Neuronal stem cell (in vitro differentiated cells): Measurements from ENCODE around the gene JDP2.

Experiments used
- DNase-seq: peaks from one replicate; pipeline ENCODE4 v3.0.0-alpha.2; 2013; ENCODE audit warnings: low spot score
- H2AFZ ChIP-seq: one replicate; pipeline ENCODE4 v1.6.1; 2013; ENCODE audit warnings: mild to moderate bottlenecking, low read length, inconsistent platforms
- H2AK5ac ChIP-seq: 2 replicates; pipeline ENCODE4 v1.6.1; 2013; ENCODE audit warnings: low read depth, mild to moderate bottlenecking, inconsistent platforms, low read length, moderate library complexity, mixed read lengths
- H2BK120ac ChIP-seq: 2 replicates; pipeline ENCODE4 v1.6.1; 2013; ENCODE audit warnings: low read depth, mild to moderate bottlenecking, inconsistent platforms, low read length, moderate library complexity, mixed read lengths
- H2BK12ac ChIP-seq: one replicate; pipeline ENCODE4 v1.6.1; 2013; ENCODE audit warnings: low read length, inconsistent platforms
- H2BK15ac ChIP-seq: 2 replicates; pipeline ENCODE4 v1.6.1; 2013; ENCODE audit warnings: mild to moderate bottlenecking, low read length, inconsistent platforms, mixed read lengths
- H2BK5ac ChIP-seq: one replicate; pipeline ENCODE4 v1.6.1; 2013; ENCODE audit warnings: inconsistent platforms, mild to moderate bottlenecking, low read length, moderate library complexity
- H3K14ac ChIP-seq: one replicate; pipeline ENCODE4 v1.6.1; 2013; ENCODE audit warnings: low read length, inconsistent platforms
- H3K18ac ChIP-seq: 2 replicates; pipeline ENCODE4 v1.6.1; 2013; ENCODE audit warnings: low read length, inconsistent platforms
- H3K23ac ChIP-seq: 2 replicates; pipeline ENCODE4 v1.6.1; 2013; ENCODE audit warnings: low read depth, mild to moderate bottlenecking, mixed read lengths, low read length, inconsistent platforms; ENCODE audit not compliant: poor library complexity
- H3K27ac ChIP-seq: replicated peaks from 3 replicates; pipeline ENCODE4 v1.5.1; 2013; ENCODE audit warnings: low read length, inconsistent platforms
- H3K27me3 ChIP-seq, 3 experiments: 2 replicates each; pipeline ENCODE4 v1.6.1; 2013; ENCODE audit warnings: low read length in 3 of 3, mild to moderate bottlenecking in 2 of 3, inconsistent platforms in 1 of 3, low read depth in 1 of 3, mixed read lengths in 1 of 3, moderate library complexity in 1 of 3; ENCODE audit not compliant: control insufficient read depth in 3 of 3, insufficient read depth in 3 of 3
- H3K36me3 ChIP-seq, 2 donors: replicated peaks in 1 of 2; 2 replicates each; pipeline ENCODE4 v1.6.1; 2013; ENCODE audit warnings: low read length in 2 of 2; ENCODE audit not compliant: control insufficient read depth in 2 of 2, insufficient read depth in 2 of 2
- H3K4ac ChIP-seq: 2 replicates; pipeline ENCODE4 v1.6.1; 2013; ENCODE audit warnings: inconsistent platforms, mild to moderate bottlenecking, low read length, moderate library complexity
- H3K4me1 ChIP-seq, 2 donors: 1 replicate in 1 of 2; 2 replicates in 1 of 2; pipeline ENCODE4 v1.6.1; 2013; ENCODE audit warnings: low read length in 2 of 2, low read depth in 1 of 2; ENCODE audit not compliant: control insufficient read depth in 2 of 2, insufficient read depth in 1 of 2
- H3K4me2 ChIP-seq: one replicate; pipeline ENCODE4 v1.6.1; 2013; ENCODE audit warnings: mild to moderate bottlenecking, low read length, inconsistent platforms; ENCODE audit not compliant: insufficient read depth, poor library complexity, severe bottlenecking
- H3K4me3 ChIP-seq, 2 donors: 2 replicates each; pipeline ENCODE4 v1.5.1; 2013; ENCODE audit warnings: low read length in 2 of 2, mild to moderate bottlenecking in 2 of 2, inconsistent platforms in 1 of 2, moderate library complexity in 1 of 2
- H3K79me1 ChIP-seq: one replicate; pipeline ENCODE4 v1.6.1; 2013; ENCODE audit warnings: low read depth, mild to moderate bottlenecking, inconsistent platforms, low read length, moderate library complexity
- H3K9ac ChIP-seq: one replicate; pipeline ENCODE4 v1.6.1; 2013; ENCODE audit warnings: mild to moderate bottlenecking, low read depth, low read length, inconsistent platforms; ENCODE audit not compliant: poor library complexity
- H3K9me3 ChIP-seq, 2 donors: replicated peaks in 1 of 2; 2 replicates each; pipeline versions ENCODE3 to v1.6.1; 2013; ENCODE audit warnings: low read length in 2 of 2, mild to moderate bottlenecking in 2 of 2, inconsistent platforms in 1 of 2, low read depth in 1 of 2, mixed read lengths in 1 of 2, moderate library complexity in 1 of 2; ENCODE audit not compliant: control insufficient read depth in 2 of 2, insufficient read depth in 1 of 2
- H4K8ac ChIP-seq: one replicate; pipeline ENCODE4 v1.6.1; 2013; ENCODE audit warnings: low read depth, mild to moderate bottlenecking, inconsistent platforms, low read length, moderate library complexity
- H4K91ac ChIP-seq: one replicate; pipeline ENCODE4 v1.6.1; 2013; ENCODE audit warnings: low read length, low read depth, mild to moderate bottlenecking, inconsistent platforms; ENCODE audit not compliant: poor library complexity
- WGBS, 2 donors: extraction: QIAGEN DNeasy Blood & Tissue Kit; methylation state at CpG; one replicate each; pipeline ENCODE4 v1.1.7; 2013; ENCODE audit warnings: missing lambda C conversion rate in 2 of 2, mixed read lengths in 1 of 2; ENCODE audit not compliant: insufficient read length in 2 of 2, insufficient replicate concordance in 1 of 2; ENCODE audit errors: extremely low coverage in 2 of 2; 5-methylcytosine and 5-hydroxymethylcytosine counted together

JDP2 gene

DNA sequence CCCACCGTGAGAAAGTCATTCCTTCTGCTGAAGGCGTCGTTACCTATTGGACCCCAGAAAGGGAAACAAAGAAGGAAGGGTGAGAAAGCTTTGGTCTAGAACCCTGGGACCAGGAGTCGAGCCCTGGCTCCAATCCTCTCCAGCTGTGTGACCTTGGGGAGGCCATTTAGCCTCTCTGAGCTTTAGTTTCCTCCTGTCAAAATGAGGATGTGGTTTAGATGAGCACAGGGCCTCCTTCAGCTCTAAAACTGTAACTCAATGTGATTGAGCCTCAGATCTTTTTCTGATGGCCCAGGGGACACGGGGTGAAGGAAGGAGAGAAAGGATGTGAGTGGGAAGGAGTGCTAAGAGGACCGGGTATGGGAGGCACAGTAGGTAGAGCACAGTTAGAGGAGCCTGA, 7.7 kb downstream of the JDP2 start:
- WGBS, 2 donors, result no CpG with 5 or more reads among the region's 6 CpGs
- H3K27me3 ChIP-seq, result peaks cover 0 to 3% (median 0%) of the 10 kb centered on the region in 3 experiments
- no peak overlapping the region for H3K27ac ChIP-seq
- H4K91ac ChIP-seq, result no peak overlapping the region
- no peaks in the 10 kb centered on the region for H3K79me1 ChIP-seq
- no peak overlapping the region for H2BK120ac ChIP-seq
- no peak overlapping the region for H3K9ac ChIP-seq
- H2AFZ ChIP-seq, result no peak overlapping the region
- H2BK15ac ChIP-seq, result no peak overlapping the region
- H2BK12ac ChIP-seq, result no peak overlapping the region
- no peak overlapping the region for H3K18ac ChIP-seq
- H3K4me1 ChIP-seq, result peaks cover 0 to 2% of the 10 kb centered on the region in 2 donors
- H3K9me3 ChIP-seq, result no peaks in the 10 kb centered on the region
- peaks cover 0 to 3% of the 10 kb centered on the region in 2 donors for H3K36me3 ChIP-seq
- no peak overlapping the region for H3K14ac ChIP-seq
- no peak overlapping the region for H3K4me3 ChIP-seq
- H3K4me2 ChIP-seq, result no peak overlapping the region
- no peak overlapping the region for H3K23ac ChIP-seq
- H3K4ac ChIP-seq, result no peak overlapping the region
- DNase-seq, result no peak
- no peak overlapping the region for H4K8ac ChIP-seq
- H2BK5ac ChIP-seq, result no peak overlapping the region
- H2AK5ac ChIP-seq, result no peak overlapping the region

GRCh38 chr14:75437201-75438143, 9.7 kb downstream of the JDP2 start:
- Histone ChIP-seq H3K36me3 (peaks cover 0 to 8% of the 10 kb centered on the region in 2 donors), H2BK12ac (no peak overlapping the region), H3K18ac (no peak overlapping the region), H2BK120ac (no peak overlapping the region), H3K23ac (no peak overlapping the region), H2AFZ (no peak overlapping the region), H3K79me1 (no peaks in the 10 kb centered on the region), H3K14ac (peak overlapping the region; percentile 15), H2BK5ac (no peak overlapping the region), H4K91ac (no peak overlapping the region), H2BK15ac (no peak overlapping the region), H3K4ac (no peak overlapping the region), H3K9me3 (no peaks in the 10 kb centered on the region), H3K4me1 (peaks cover 0 to 4% of the 10 kb centered on the region in 2 donors), H3K27ac (no peak overlapping the region), H3K9ac (no peak overlapping the region), H3K4me3 (no peak overlapping the region), H4K8ac (no peak overlapping the region), H3K4me2 (no peak overlapping the region), H3K27me3 (no peaks in the 10 kb centered on the region), H2AK5ac (no peak overlapping the region)
- WGBS, 2 donors, result no CpG with 5 or more reads among the region's 14 CpGs
- no peak for DNase-seq

DNA sequence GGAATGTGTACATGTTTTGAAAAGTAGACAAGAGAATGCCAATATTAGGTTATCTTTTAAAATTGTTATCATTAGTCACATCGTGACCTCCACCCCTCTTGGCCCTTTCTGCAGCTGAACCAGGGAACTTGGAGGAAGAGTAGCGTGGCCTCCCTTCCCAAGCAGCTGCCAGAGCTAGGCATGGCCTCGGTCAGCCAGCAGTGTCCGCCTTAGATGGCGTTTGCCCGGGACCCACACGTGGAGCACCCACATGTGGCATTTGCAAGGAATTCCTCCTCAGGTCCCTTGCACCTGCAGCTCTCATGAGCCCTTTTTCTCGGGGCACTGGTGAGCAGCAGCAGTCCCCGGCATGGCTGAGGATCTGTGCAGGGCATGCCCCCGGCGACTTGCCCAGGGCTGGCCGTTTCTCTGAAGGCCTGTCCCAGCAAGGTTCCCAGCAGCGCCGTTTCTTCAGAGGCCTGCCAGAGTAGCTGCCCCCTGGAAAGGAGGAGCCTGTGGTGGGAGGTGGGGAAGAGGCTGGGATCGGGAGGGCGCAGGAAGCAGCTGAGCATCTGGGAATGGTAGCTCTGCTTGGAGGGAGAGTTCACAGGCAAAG, 10.8 kb downstream of the JDP2 start:
- Histone ChIP-seq H2BK15ac (no peak overlapping the region), H2BK5ac (no peak overlapping the region), H3K23ac (no peak overlapping the region), H4K8ac (no peak overlapping the region), H3K36me3 (peaks cover 0 to 8% of the 10 kb centered on the region in 2 donors), H3K4ac (no peak overlapping the region), H3K4me1 (peaks cover 0 to 4% of the 10 kb centered on the region in 2 donors), H3K18ac (peak overlapping the region; percentile 73), H4K91ac (no peak overlapping the region), H2AK5ac (peak overlapping the region; percentile 22), H3K27me3 (no peaks in the 10 kb centered on the region), H2BK12ac (no peak overlapping the region), H3K27ac (no peak overlapping the region), H2AFZ (peak overlapping the region; percentile 23), H3K9ac (peak overlapping the region; percentile 36), H3K14ac (peak overlapping the region; percentile 39), H2BK120ac (no peak overlapping the region), H3K9me3 (no peaks in the 10 kb centered on the region), H3K79me1 (no peaks in the 10 kb centered on the region), H3K4me2 (no peak overlapping the region), H3K4me3 (no peak overlapping the region)
- DNase-seq, result no peak
- WGBS, 2 donors, result no CpG with 5 or more reads among the region's 16 CpGs

DNA sequence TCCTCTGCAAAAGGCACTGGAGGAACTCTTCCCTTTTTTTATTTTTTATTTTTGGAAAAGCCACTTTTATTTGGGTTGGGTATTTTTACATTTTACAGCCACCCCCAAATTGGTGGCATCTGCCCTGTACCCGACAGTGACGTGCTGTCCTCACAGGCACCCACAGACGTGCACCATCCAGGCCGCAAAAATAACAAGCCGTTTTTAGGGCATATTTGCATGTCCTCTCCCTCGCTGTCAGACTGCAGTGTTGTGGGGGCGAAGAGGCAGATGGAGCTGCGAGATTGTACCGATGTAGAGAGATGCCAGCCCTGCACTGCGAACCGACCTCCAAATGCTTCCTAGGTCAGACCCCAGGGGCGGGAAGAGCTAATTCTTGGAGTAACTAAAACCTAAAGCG, 12.2 kb downstream of the JDP2 start:
- no peak for DNase-seq
- no peak overlapping the region for H2BK120ac ChIP-seq
- H3K14ac ChIP-seq, result no peak overlapping the region
- H3K4ac ChIP-seq, result no peak overlapping the region
- WGBS, 2 donors, result no CpG with 5 or more reads among the region's 13 CpGs
- no peak overlapping the region for H2BK12ac ChIP-seq
- no peak overlapping the region for H3K27ac ChIP-seq
- H3K4me3 ChIP-seq, result no peak overlapping the region
- no peaks in the 10 kb centered on the region for H3K27me3 ChIP-seq
- H3K9me3 ChIP-seq, result no peaks in the 10 kb centered on the region
- H3K18ac ChIP-seq, result no peak overlapping the region
- no peaks in the 10 kb centered on the region for H3K79me1 ChIP-seq
- peak overlapping the region; percentile 51 for H3K9ac ChIP-seq
- no peak overlapping the region for H4K8ac ChIP-seq
- H3K4me1 ChIP-seq, result peaks cover 0 to 4% of the 10 kb centered on the region in 2 donors
- H3K23ac ChIP-seq, result no peak overlapping the region
- no peak overlapping the region for H4K91ac ChIP-seq
- H2BK5ac ChIP-seq, result no peak overlapping the region
- H2AFZ ChIP-seq, result no peak overlapping the region
- no peak overlapping the region for H2BK15ac ChIP-seq
- H3K4me2 ChIP-seq, result no peak overlapping the region
- H2AK5ac ChIP-seq, result no peak overlapping the region
- peaks cover 0 to 8% of the 10 kb centered on the region in 2 donors for H3K36me3 ChIP-seq
